Ramos (cell line): ENCODE measurements around the gene RFPL4A.

Source experiments
- in situ Hi-C: fragments of 300-500 bp; cut with MboI; formaldehyde crosslinking; loops from one replicate; pipeline ENCODE4 v1.14.3; 2022; ENCODE audit warnings: low sequenced_read_pairs; ENCODE audit not compliant: unreplicated experiment

RFPL4A gene

GRCh38 chr19:55801416-55801815 lies 42.5 kb downstream of the RFPL4A start:
- in situ Hi-C loops, result loop anchor here (10.0 kb wide), 1 partner anchor 287 kb away; no protein-coding TSS in a partner anchor

DNA sequence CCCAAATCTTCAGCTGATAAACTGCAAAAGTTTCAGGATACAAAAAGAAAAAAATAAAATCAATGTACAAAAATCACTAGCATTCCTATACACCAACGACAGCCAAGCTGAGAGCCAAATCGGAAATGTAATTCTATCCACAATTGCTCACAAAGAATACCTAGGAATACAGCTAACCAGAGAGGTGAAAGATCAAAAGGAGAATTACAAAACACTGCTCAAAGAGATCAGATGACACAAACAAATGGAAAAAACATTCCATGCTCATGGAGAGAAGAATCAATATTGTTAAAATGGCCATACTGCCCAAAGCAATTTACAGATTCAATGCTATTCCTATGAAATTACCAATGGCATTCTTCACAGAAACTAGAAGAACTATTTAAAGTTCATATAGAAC lies 43.4 kb downstream of the RFPL4A start:
- in situ Hi-C loops, result loop anchor here (10.0 kb wide), 1 partner anchor 287 kb away; no protein-coding TSS in a partner anchor

DNA sequence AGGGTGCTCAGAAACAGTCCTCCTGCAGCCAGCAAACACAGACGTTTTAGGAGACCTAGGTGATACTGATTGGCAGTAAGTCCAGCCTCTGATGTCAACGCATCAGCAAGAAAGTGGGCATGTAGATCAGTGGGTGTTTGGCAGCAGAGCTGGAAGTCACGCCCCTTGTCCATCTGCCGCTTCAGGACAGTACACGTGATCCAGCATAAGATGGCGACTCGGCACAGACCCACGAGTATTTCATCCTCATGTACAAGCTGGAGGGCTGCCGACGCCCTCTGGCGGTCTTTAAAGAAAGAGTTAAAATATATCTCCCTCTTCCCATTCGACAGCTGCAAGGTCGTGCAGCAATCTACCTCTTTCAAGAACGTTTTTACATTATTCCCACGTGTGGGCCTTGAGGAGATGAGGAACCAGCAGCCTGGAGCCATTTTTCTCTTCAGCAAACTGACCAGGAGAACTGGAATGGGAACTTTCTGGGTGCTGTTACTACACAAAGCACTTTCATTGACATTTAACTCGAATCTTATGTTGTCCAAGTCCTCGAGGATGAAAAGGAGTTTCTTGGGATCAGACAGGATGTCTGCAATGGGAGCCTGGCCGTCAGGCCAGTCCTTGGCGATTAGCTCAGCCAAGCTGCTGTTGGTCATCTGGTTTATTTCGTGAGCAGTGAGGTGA lies 50.6 kb downstream of the RFPL4A start:
- in situ Hi-C loops, result loop anchor here (5.0 to 10.0 kb wide), 2 partner anchors 172 to 295 kb away; no protein-coding TSS in a partner anchor

DNA sequence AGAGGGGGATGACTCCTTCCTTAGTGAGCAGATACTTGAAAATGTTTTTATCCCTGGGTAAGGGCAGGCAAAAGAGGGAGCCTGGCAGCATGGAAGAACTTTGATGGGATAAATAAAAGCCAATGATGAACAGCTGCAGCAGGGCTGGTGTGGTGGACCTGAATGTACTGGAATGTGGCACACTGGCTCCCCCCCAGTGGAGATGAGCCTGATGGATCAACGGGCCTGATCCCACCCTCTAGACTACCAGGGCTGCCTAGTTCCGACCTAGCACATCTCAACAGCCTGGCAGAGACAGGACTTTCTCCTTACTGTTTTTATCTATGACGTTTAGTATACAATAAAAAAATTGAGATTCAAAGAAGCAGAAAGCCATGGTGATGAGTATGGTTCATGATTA lies 52.4 kb downstream of the RFPL4A start:
- in situ Hi-C loops, result no loop called here

DNA sequence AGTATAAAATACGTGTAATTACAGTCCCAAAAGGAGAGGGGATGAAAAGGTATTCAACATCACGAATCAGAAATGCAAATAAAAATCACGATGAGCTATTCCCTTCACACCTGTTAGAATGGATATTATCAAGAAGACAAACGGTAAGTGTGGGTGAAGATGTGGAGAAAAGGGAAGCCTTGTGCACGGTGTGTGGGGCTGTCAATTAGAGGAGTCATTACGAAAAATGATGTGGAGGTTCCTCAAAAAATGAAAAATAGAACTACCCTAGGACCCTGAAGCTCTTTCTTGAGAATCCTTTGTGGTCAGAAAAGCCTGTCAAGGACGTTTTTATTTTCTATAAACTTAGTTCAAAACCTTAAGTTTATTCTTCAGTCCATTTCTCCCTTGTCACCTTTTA lies 53.6 kb downstream of the RFPL4A start:
- in situ Hi-C loops, result no loop called here
